Activated CD8-positive, alpha-beta memory T cell treated with anti-CD3 and anti-CD28 coated beads for 24 hours (primary cell): ENCODE measurements around the gene HSPE1.
A peak's percentile ranks its signal among the peaks of the same experiment; 100 is the strongest.
"Not testable (repeated sequence)": the region's sequence is repeated elsewhere in the genome, so short reads cannot be mapped to it uniquely, and the experiment has no call there.

Experiments used
- DNase-seq: peaks from one replicate; pipeline ENCODE4 v3.0.0-alpha.2; 2020

Gene HSPE1

GRCh38 chr2:197498937-197499593 is 1.1 kb upstream of the HSPE1 start:
- peak; percentile 82 for DNase-seq

GRCh38 chr2:197500503-197501131 is 438 bp downstream of the HSPE1 start:
- no peak for DNase-seq

DNA sequence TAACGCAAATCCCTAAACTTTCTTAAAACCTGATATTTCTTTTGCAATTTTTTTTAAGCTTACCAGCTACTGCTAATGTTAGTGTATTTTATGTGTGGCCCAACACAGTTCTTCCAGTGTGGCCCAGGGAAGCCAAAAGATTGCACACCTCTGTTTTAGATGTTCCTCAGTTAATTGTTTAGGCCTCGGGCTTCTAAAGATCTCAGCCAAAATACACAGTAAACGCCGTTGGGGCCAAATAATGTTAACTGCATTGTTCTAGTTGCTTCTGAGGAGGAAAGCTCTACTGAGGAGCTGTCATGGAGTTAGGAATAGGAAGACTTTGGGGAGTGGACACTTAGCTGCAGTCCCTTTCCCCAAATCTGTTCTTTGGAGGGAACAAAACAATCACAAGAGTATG is 2.0 kb downstream of the HSPE1 start:
- DNase-seq, result no peak

GRCh38 chr2:197502685-197503084 is 2.5 kb downstream of the HSPE1 start:
- DNase-seq, result no peak

- DNase-seq, result no peak
These were observed 3.8 kb downstream of the HSPE1 start for GRCh38 chr2:197504000-197504399.

DNA sequence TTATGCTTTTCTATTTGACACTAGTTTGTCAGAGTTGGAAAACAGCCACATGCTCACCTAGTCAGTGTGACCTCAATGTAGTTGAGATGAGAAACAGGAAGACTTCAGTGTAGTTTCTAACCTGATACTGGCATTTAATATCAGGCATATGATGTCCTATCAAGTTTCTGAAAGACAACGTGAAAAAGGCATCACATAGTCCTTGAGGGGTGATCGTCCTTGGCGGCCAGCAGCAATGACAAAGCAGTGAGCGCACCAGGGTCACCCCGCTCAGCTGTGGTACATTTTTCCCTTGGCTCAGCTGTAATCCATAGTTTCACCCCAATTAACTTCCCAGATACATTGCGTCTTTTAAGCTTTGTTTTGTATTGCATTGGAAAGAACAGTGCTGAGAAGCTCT is 4.3 kb downstream of the HSPE1 start:
- no peak for DNase-seq

- DNase-seq, result no peak
These were observed 6.5 kb downstream of the HSPE1 start for GRCh38 chr2:197506658-197507057.

- DNase-seq, result no peak
These were observed 13.7 kb downstream of the HSPE1 start for GRCh38 chr2:197513915-197514314.

DNA sequence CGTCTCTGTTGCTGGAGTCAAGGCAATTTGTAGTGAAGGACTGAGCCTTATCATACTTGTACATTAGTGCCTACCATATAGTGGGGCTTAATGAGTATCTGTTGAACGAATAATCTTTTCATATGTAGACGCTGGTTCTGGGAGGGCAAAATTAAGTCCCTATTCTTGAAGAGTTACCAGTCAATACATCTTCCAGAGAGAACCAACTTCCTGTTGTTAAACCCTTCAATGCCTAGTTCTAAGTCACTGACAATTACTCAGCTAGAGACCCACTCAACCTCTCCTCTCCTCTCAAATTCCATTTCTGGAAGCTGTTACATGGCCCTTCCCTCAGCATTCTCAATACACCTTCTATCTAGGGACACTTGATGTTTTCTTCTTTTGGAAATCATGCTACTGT is 14.6 kb downstream of the HSPE1 start:
- DNase-seq, result no peak

DNA sequence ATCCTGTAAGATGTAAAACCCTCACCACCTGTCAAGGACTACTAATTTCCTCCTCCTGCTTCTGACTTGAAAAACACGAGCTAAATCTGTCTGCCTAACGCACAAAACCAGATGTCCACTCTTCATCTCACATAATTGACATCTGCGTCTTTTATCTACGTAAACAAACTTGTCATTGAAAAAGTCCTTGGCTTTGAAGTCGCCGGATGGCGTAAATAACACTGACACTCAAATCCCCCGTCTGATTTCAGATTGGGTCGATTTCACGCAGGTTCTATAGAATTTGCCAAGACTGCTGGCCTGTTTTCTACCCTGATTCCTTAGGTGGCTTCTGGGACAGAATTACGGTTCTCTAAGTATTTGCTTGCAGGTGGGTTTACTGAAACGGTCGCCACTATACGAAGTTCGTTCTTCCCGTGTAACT is 15.1 kb downstream of the HSPE1 start:
- DNase-seq, result no peak

- peak; percentile 97 for DNase-seq
These were observed 15.7 kb downstream of the HSPE1 start, which contains the start of gene MOB4 for GRCh38 chr2:197515739-197516392. TSS of gene MOB4 (plus strand) at chr2:197516066. CDS start at chr2:197516087, 21 bp downstream.

- DNase-seq, result no peak
These were observed 16.2 kb downstream of the HSPE1 start for GRCh38 chr2:197516393-197516761.

GRCh38 chr2:197517150-197517549 is 17.0 kb downstream of the HSPE1 start:
- DNase-seq, result no peak

DNA sequence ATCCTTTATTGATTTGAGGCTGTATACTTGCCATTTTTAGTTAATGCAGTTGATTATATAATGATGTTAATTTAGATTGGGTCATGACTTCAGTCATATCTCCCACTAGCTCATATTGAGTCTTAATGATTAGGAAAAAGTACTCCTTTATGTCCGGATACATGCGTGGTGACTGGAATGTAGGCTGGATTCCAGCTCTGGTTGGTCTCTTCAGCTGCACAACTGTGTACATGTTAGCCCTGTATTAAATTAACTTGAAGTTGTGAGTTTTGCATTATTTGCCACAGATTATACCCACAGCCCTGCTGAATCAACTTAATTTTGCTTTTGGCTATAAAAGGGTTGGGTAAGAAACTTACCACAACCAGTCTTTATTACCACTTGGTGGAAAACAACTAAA is 38.2 kb downstream of the HSPE1 start:
- no peak for DNase-seq

GRCh38 chr2:197539734-197540133 is 39.6 kb downstream of the HSPE1 start:
- DNase-seq, result no peak

DNA sequence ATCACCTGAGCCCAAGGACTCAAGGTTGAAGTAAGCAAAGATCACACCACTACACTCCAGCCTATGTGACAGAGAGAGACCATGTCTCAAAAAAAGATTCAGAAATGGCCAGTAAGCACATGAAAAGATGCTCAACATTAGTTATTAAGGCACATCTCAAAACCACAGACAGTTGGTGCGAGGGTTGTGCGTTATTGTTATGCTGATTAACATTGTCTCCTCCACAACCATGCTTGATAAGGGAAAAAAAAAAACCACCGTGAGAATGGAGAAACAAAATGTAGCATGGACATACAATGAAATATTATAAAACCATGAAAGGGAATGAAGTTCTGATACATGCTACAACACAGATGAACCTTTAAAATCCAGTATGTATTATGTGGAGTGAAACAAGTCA is 43.0 kb downstream of the HSPE1 start:
- no peak for DNase-seq

DNA sequence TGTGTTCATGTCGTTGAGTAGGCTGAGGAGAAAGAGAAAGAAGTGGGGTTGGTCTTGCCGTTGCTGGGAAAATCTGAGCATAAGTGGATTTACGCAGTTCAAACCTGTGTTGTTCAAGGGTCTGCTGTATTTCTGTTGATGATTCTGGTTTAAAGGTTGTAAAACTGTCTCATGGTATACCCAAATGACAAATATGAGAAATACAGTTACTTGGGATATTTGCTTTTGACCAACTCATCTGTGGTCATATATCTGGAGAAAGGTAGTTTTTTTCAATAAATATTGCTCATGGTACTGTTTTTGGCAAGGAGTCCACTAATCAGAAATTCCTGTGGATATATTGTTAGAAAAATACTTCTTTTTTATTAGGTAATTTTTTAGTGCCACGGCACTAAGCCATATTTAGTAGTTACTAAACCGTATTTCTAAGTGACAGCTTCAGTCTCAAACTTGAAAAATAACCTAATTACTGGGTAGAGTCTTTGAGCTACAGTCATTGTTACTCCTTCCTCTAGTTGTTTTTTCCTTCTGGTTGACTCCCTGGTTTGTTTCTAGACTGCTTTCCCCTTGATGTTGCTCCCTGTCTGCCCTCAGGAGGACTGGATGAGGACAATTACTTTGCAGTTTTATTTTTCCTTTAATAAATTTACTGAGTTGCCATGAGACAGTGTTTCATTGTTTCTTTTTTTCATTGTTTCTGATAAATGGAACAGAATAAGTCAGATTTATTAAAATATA is 47.2 kb downstream of the HSPE1 start:
- no peak for DNase-seq

GRCh38 chr2:197548582-197548981 is 48.4 kb downstream of the HSPE1 start:
- no peak for DNase-seq

- not testable (repeated sequence) for DNase-seq
These were observed 51.1 kb downstream of the HSPE1 start for GRCh38 chr2:197551260-197551659.
